GM19328 (cell line): ENCODE measurements around the gene SMIM7.

ENCODE experiments used
- ATAC-seq: cut with Tn5 transposase; IDR thresholded peaks from one replicate; pipeline ENCODE4 v1.9.1; 2021; ENCODE audit warnings: mild to moderate bottlenecking, moderate library complexity; ENCODE audit not compliant: unreplicated experiment

Gene SMIM7

GRCh38 chr19:16623576-16623975 is 36.4 kb downstream of the SMIM7 start:
- no peak for ATAC-seq

DNA sequence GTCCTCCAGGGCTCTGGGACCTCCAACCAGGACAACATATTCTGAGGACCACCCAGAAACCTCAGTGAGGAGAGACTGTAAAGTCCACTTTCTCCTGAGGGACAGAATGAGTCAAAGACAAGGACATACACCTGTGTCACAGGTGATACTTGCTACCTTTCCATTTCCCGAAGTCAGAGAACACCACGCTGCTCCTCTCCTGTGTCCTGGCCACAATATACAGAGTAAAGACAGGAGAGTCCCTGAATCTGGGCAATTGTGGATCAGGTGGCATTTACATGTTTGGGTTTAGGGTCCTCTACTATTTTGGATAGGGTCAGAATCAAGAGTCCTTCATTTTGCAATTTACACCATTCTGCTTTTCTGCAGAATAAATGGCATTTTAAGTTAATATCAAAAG is 36.9 kb downstream of the SMIM7 start:
- ATAC-seq = no peak

- no peak for ATAC-seq
Measured at GRCh38 chr19:16621165-16621800, 38.7 kb downstream of the SMIM7 start.

DNA sequence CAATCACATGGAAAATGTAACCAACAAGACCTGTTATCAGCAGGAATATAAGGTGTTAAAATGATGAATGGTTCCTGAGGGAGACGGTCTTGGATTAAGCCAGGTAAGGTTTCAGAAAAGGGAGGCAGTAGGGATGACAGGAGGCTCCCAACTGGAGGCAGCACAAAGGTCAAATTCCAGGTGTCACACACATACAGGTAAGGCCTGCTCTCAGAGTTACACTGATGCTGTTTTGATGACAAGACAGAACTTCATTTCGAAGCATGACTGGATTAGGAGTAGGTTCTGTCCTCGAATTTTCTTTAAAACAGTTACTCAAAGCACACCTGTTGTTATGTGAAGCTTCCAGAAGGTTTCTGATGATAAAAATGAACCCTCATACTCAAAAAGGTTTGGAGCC is 39.4 kb downstream of the SMIM7 start:
- ATAC-seq = no peak

DNA sequence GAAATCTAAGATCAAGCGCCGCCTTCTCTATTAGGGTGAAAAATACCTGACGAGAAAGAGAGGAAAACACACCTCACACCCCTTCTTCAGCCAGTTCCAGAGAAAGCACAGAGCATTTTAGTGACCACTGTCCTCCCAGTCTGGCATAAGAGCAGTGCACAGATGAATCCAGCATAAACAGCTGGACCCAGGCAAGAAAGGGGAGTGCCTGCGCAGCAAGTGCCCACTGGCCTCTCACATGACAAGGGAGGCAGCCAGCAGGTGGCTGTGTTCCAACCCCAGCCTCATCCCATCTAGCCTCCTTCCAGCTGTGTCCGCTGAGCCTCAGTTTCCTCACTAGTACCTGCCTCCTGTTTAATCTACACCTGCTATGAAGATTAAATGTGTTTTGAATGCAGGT is 39.9 kb downstream of the SMIM7 start:
- no peak for ATAC-seq

- no peak for ATAC-seq
Measured at GRCh38 chr19:16619457-16619856, 40.5 kb downstream of the SMIM7 start.

GRCh38 chr19:16618248-16618647 is 41.7 kb downstream of the SMIM7 start:
- no peak for ATAC-seq

- no peak for ATAC-seq
Measured at GRCh38 chr19:16615808-16616207, 44.1 kb downstream of the SMIM7 start.

- ATAC-seq = no peak
Measured at GRCh38 chr19:16614941-16615340, 45.0 kb downstream of the SMIM7 start.

DNA sequence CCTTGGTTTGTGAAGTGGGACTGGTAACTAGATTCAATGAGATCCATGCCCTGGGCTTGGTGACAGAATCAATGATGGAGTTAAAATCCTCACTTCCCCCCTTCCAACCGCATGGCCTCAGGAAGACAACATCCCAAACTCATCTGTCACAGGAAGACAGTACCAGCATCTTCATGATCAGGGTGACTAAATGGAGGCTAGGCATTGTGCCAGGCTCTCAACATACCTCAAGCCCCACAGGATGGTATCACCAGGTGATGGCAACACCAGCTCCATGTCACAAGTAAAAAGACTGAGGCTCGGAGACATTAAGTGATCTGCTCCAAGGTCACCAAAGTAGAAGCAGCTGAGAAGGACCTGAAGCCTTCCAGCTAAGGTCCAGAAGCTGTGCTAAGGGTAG is 46.1 kb downstream of the SMIM7 start:
- ATAC-seq = no peak

DNA sequence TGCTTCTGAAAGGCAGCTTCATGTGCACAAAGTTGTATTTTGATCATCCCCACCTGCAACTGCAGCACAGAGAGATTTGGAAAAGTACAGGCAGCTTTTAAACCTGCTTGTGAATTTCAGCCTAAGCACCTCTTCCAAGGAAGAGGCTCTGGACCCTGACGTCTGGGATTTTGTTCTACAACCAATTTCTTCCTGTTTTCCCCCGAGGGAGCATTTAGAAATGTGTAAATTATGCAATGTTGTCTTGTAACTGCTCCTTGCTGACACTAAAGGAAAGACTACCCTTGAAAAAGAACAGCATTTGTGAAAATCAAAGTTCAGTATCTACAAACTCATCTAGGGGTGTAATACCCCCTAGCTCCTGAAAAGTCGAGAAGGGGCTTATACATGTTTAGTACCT is 47.3 kb downstream of the SMIM7 start:
- no peak for ATAC-seq

- no peak for ATAC-seq
Measured at GRCh38 chr19:16611121-16611520, 48.8 kb downstream of the SMIM7 start.

DNA sequence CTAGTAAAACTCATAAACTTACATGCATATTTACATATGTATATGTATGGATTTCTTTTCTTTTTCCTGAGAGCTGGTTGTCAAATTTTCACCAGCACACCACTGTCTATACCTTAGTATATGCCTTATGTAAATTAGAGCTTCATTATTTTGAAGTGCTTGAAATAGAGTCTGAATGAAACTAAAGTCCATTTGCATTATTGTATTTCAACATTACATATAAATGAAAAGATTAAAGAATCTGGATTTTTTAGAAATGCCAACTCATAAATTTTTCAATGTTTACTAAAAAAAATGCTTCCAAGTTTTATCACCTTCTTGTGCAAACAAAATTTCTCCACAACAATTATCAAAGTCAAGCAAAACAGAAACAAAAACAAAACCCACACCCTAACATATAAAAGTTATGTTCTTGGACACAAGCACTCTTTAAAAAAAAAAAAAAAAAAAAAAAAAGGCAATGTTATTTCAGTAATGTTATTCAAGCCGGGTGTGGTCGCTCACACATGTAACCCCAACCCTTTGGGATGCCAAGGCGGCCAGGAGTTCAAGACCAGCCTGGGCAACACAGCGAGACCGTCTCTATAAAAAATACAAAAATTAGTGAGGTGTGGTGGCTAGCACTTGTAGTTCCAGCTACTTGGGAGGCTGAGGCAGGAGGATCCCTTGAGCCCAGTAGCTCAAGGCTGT is 50.3 kb downstream of the SMIM7 start:
- ATAC-seq = no peak

DNA sequence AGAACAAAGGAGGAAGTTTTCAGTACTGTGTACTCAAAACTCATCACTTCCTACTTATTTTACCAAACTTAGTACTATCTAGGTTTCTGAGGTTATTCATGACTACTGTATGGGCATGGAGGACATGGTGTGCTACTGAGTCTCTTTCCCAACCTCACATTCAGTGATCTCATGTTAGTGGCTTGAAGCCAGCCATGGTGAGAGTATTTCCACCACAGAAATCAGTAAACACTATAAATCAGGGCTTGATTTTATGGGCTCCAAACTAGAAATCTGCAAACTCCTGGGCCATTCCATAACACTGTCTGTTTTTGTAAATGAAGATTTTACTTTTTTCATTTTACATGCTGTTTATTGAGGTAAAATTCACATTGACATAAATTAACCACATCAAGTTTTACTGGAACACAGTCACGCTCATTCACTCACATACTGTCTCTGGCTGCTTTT is 51.6 kb downstream of the SMIM7 start:
- no peak for ATAC-seq

GRCh38 chr19:16607819-16608218 is 52.1 kb downstream of the SMIM7 start:
- no peak for ATAC-seq

DNA sequence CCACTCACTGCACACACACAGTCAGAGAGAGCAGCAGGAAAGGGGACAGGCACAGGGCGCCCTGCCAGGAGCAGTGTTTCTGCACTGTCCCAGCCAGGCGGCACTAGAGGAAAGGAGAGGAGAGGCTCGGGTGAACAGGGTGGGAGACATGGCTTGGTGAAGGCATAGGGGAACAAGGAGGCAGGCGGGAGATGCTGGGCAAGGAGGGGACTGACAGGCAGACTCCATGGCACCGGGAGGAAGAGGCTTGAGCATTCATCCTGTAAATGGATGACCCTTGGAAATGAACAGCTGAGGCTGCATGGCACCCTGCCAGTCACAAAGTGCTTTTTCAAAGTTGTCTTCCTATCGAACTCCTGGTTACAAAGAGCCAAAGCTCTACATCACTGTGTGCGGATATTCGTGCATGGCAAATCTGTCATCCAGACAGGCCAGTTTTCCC is 54.4 kb downstream of the SMIM7 start:
- ATAC-seq = no peak

- no peak for ATAC-seq
Measured at GRCh38 chr19:16605115-16605514, 54.8 kb downstream of the SMIM7 start.

DNA sequence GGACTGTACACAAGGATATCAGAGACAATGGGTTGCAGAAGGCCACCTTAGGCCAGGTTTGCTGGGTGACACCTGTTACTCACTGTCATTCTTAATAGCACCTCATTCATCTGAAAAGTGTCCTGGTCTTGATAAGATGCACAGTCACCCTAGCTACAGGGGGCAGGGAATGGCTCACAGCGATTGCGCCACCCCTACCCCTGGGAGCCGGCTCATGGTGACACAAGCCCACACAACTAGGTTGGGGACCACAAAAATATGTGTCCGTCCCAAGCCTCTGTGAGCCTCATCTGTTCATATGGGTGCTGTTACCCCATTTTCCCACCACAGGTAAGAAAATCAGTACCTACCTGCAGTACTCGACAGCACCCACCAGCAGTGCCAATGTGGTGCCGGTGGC is 55.3 kb downstream of the SMIM7 start:
- ATAC-seq = no peak

- no peak for ATAC-seq
Measured at GRCh38 chr19:16603090-16603489, 56.9 kb downstream of the SMIM7 start.

- no peak for ATAC-seq
Measured at GRCh38 chr19:16601378-16602052, 58.4 kb downstream of the SMIM7 start.

DNA sequence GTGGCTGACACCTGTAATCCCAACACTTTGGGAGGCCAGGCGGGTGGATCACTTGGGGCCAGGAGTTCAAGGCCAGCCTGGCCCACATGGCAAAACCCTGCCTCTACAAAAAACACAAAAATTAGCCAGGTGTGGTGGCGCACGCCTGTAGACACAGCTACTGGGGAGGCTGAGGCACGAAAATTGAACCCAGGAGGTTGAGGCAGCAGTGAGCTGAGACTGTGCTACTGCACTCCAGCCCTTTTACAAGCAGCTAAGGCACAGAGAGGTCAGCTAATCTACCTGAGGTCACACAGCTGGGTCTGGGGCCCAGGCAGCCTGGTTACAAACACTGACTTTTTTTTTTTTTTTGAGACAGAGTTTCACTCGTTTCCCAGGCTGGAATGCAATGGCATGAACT is 59.1 kb downstream of the SMIM7 start:
- no peak for ATAC-seq

DNA sequence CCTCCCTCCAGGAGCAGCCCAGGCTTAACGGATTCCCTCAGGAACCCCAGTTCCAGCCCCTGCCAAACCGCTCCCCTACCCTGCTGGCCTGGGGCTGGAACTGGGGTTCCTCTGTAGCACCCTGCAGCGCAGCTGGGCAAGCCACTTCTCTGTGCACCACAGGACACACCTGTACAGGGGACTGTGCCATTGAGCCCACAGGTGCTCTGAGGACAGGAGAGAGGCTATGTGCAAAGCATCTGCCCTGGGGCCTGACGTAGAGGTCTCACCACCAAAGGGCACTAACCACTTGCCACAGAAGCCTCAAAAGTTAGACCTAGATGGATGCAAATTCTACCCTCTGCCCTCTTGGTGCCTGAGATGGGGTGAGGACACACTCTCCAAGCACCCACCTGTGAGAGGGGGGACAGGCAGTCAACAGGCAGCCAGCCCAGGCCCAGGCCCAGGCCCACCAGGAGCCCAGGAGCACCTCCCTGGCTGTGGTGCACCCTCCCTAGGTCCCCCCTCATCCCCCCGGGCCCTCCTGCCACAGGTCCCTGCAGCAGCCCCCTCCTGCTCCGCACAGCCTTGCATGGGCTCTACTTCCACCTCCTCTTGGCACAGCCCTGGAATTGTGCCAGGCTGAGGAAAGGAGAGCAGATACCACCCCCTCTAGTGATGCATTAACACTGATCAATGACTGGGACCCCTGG is 60.1 kb downstream of the SMIM7 start:
- no peak for ATAC-seq
